Measurements from ENCODE around the gene COL5A1.

DNA sequence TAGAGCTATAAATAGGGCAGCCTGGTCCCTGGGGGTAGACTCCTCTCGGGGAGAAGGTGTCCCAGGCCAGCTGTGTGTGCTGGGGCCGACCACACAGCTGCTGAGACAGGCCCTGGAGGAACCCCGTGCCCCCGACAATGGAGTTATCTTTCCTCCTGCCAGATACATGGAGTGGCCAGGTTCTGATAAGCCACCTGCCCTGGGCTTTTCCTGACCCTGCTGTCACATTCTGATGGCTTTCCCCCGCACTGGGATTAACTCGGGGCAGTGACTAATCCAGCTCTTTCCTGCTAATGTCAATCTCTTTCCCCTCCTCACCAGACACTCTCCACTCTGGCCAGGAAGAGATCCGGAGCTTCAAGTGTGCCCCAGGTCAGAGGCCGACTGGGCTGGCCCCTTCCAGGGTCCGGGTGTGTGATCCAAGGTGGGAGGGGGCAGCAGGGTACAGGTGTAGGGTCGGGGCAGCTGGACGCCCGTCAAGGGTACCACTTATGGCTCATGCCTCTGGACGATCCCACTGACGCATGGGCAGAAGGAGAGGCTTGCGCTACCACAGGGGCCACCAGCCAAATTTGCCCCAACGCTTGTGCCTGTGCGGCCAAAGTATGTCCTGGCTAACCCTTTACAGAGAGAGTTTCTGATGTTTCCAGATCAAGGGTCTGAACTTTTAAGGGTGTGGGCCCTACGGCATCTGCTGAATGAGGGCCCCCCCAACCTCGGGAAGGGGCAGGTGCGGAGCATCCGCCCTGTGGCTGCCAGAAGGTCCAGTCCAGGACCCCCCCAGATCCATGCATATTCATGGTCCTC, 20.6 kb upstream of the COL5A1 start:
- no peak for TF ChIP-seq POLR2A (IDR thresholded peaks at IDR 0.05)
- TF ChIP-seq, protein P1, sequence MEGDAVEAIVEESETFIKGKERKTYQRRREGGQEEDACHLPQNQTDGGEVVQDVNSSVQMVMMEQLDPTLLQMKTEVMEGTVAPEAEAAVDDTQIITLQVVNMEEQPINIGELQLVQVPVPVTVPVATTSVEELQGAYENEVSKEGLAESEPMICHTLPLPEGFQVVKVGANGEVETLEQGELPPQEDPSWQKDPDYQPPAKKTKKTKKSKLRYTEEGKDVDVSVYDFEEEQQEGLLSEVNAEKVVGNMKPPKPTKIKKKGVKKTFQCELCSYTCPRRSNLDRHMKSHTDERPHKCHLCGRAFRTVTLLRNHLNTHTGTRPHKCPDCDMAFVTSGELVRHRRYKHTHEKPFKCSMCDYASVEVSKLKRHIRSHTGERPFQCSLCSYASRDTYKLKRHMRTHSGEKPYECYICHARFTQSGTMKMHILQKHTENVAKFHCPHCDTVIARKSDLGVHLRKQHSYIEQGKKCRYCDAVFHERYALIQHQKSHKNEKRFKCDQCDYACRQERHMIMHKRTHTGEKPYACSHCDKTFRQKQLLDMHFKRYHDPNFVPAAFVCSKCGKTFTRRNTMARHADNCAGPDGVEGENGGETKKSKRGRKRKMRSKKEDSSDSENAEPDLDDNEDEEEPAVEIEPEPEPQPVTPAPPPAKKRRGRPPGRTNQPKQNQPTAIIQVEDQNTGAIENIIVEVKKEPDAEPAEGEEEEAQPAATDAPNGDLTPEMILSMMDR (IDR thresholded peaks at IDR 0.05) = no peak
